Stimulated activated CD8-positive, alpha-beta memory T cell treated with anti-CD3 and anti-CD28 coated beads, Interleukin-15, amount 100 ng/mL, for 24 hours (primary cell): Measurements from ENCODE around the gene P2RY13.

ENCODE experiments used
- DNase-seq: peaks from one replicate; pipeline ENCODE4 v3.0.0-alpha.2; 2020; ENCODE audit warnings: low read depth

The P2RY13 gene

DNA sequence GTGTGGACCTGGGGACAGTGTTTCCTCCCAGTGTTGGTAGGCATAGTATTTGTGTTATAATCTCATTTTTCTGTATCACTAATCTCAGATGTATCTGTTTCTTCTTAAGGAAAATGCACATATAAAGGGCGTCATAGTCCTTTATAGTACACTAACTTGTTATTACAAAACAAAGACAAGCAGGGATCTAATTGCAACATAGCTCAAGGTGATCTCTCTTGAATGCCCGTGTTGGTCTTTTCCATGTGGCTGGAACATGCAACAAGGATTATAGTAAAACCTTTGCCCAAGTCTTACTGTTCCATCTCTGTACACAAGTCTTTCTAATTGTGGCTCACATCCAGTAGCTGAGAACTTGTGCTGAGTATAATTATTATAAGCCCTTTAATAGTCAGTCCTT, 9.2 kb downstream of the P2RY13 start:
- DNase-seq: no peak

- DNase-seq: no peak
Measured at GRCh38 chr3:151319628-151320027, 9.7 kb downstream of the P2RY13 start.

- DNase-seq: no peak
Measured at GRCh38 chr3:151318991-151319390, 10.4 kb downstream of the P2RY13 start.

DNA sequence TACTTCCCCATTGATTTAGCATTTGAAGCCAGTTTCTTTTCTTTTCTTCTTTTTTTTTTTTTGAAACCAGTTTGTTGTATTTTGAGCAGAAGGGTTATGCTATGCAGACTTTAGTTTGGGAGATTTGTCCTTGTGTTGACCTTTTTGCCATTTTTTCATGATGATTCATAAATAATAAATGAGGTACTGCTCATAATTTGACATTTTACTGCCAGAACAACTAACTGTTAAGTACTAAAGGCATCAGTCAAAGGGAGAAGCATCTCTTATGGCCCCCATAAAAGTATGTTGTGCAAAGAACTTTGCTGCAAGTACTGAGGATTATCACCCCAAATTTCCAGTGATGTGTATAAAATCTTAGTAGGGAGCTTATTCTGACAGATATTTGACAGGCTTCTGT, 11.0 kb downstream of the P2RY13 start:
- no peak for DNase-seq

DNA sequence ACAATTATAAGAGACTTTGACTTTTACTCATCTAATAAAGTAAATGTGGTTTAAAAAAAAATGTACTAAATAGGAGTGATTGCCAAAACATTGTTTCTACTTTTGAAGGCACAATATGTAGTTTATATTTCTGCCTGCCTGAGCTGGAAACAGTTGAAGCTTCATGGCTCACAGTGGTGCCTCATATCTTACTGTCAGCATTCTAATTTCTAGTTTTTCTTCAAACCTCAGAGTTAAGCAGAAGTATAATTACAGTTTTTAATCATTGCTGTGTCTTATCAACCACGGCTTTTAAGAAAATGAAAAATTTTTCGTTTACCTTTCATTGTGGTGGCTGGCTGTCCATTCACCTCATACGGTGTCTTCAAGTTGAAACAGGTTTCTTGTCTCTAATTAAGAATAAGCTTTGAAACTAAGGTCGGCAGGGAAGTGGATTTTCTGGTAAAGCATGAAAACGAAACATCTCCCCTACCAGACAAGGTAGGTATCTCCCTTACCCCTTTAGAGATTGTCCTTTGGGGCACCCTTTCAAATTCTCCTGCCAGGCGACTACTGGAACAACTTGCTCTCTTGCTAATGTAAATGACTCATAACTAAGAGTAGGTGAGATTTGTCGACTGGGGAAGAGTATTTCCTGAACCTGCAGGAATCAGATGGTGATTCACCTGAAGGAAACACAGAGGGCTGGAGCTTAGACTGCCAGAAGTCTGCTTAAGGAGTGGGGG, 12.9 kb downstream of the P2RY13 start, which contains the start of gene GPR87:
GPR87 (minus strand) TSS at position 554 of the 725 bp plus-strand sequence. CDS start 16,720 bp downstream, outside the sequence.
- no peak for DNase-seq

- no peak for DNase-seq
Measured at GRCh38 chr3:151315846-151316245, 13.5 kb downstream of the P2RY13 start.

GRCh38 chr3:151315136-151315535, 14.2 kb downstream of the P2RY13 start:
- DNase-seq: no peak

DNA sequence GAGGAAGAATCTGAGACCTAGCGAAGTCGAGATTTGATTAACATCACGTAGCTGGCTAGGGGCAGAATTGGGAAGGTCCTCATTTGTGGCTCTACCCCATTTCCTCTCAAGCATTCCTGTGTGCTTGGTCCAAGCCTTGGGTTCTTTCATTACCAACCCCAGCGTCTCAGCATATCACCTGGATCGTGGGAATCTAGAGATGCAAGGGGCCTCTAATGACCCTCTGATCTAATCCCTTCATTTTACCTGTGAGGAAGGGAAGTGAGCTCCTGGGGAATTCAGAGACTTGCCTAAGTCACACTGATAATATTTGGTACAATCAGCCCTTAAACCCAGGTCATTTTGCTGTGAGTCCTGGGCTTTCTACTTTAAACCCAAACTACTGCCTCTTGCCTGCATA, 14.8 kb downstream of the P2RY13 start:
- DNase-seq: no peak

DNA sequence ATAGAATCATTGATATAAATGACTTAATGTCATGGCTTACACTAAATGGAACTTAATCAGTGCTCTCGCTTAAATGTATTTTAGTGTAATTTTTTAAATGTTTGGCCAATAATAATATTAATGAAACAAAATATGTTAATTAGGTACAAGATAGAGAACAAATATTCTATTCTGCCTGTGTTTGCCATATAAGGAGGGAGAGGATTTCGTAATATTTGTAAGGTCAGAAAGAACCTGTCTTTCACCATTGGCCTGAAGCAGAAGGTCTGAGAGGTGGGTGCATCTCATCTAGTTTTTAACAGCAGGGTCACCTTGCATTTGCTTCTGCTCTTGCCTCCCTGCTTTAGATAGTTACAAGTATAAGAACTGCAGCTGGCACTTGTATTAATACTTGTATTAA, 15.2 kb downstream of the P2RY13 start:
- no peak for DNase-seq

GRCh38 chr3:151312972-151313371, 16.4 kb downstream of the P2RY13 start:
- DNase-seq: no peak

DNA sequence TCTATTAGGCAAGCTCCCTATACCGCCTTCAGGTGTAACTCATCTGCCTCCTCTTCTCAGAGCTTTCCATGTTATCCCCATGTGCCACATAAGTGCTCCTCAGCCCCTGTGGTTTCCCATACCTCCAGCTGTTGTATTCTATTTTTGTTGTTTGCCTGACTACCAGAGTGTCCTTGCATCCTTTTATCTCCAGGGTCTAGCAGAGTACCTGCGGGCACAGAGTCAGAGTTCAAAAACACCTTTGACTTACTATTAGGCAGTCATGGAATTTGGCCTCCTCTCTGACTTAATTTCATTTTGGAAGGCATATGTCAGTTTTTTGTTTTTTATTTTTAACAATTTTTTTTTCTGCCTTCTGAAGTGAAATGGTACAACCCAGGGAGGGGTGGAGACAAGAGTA, 19.8 kb downstream of the P2RY13 start:
- DNase-seq: no peak

DNA sequence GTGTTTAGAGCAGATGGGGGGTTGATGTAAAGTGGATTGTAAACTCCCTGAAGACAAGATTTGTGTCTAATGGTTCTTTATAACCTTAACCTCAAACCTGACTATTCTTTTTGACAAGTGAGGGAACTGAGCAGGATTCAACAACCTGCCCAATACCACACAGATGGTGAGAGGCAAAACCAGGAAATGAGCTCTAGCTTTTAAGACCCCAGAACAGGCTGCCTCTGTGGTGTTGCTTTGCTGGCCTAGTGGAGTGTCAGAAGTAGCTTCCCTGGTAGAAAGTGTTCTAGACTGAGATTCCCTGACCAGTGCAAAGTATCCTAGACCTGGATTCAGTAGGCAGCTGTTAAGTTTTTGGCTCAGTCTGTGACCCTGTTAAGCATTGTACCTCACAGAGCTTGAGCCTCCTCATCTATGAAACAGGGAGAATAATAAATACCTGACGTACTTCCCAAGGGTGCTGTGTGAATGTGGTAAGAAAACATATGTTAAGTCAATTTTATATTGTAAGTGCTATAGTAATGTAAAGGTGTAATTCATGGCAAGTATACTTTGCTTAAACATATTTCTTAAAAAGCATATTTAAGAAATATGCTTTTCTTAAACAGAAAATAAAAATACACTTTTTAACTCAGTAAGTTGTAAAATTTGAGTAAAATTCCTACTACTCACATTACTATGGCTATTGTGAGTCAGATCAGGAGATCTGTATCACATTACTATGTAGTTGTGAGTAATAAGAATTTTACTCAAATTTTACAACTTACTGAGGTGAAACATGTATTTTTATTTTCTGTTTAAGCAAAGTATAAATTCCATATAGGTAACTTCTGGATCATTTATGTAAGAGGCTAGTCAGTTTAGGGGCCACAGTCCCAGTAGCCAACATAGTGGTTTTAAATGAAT, 21.5 kb downstream of the P2RY13 start:
- DNase-seq: no peak

DNA sequence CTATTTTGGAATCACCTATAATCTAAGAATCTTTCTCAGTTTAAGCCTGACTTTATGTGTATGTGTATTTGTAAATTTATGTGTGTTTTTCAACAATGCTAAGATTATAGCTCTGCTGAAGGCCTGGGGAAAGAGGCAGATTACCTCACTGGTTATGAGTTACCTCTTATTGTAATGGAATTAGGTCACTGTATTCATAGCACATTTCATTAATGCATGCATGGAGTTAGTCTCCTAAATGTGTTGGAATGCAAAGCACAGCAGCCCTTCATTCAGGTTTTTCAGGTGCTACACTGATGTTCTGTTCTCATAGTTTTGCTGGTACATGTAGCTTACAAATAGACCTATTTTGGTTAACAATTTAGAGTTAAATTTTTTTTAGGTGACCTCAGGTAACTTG, 22.2 kb downstream of the P2RY13 start:
- DNase-seq: no peak

DNA sequence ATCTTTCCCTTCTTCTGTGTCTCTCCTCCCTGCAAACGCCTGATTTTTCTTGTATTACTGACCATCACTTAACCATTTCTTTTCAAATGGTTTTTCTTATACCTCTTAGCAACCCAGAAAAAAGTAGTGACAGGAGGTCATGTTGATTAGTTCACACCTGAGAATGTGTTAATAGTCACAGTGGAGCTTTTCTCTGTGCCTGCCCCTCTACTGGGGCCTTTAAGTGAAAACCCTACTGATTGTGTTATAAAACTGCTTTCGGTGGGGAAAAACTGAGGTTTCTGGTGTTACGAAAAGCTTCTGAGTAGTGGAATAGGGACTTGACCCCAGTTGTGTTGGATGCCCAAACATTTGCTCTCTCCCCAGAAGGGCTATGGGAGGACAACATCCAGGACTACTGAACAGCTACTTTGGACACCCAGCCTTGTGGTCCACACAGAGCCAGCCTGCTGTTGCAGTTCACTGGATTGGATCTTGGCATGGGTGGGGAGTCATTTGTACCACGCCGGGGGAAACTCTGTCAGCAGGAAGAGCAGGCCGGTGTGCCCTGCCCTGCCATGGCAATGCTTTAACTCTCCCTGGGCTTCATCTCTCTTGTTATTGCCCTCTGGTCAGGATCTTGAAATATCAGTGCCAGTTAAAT, 23.1 kb downstream of the P2RY13 start:
- no peak for DNase-seq

- no peak for DNase-seq
Measured at GRCh38 chr3:151305775-151306151, 23.6 kb downstream of the P2RY13 start.

GRCh38 chr3:151305060-151305774, 24.1 kb downstream of the P2RY13 start:
- no peak for DNase-seq

GRCh38 chr3:151303751-151304150, 25.6 kb downstream of the P2RY13 start:
- DNase-seq: no peak

DNA sequence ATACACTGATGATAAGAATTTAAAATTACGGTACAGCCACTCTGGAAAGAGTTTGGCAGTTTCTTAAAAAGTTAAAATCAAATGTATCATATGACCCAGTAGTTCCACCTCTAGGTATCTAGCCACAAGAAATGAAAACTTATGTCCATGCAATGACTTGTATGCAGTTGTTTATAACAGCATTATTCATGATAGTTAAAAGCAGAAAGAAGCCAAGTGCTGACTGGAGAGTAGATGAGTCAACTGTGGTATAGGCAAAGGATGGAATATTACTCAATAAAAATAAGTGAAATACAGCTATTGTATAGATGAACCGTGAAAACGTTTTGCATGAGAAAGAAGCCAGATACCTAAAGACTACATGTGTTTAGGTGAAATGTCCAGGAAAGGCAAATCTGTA, 27.6 kb downstream of the P2RY13 start:
- no peak for DNase-seq

DNA sequence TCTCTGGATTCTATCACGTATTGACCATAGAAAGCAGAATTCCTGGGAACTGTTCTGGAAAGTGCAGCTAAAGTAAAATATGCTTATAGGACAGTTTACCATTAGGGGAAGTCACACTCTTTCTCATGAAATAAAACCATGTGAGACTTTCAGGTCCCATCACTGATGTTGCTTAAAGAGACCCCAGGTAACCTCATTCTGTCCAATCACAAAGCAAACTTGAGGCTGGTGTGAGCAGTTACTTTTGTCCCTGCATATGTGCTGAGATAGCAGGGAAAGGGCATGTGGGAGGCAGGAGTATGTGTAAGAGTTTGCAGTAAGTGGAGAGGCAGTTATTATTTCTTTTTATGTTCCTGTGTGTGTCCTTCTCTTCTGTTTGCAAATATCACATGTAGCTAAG, 28.8 kb downstream of the P2RY13 start:
- no peak for DNase-seq

- no peak for DNase-seq
Measured at GRCh38 chr3:151299006-151299405, 30.3 kb downstream of the P2RY13 start.

- no peak for DNase-seq
Measured at GRCh38 chr3:151297429-151297828, 31.9 kb downstream of the P2RY13 start.

- no peak for DNase-seq
Measured at GRCh38 chr3:151296226-151296625, 33.1 kb downstream of the P2RY13 start.
